Lower lobe of right lung (tissue), 2 donors: Measurements from ENCODE around the gene PABPN1L. TPM values are rescaled to one million over a fixed set of nuclear protein-coding genes. Genes with fewer than 3 reads are reported as not detected.
"Not testable (repeated sequence)": the region's sequence is repeated elsewhere in the genome, so short reads cannot be mapped to it uniquely, and the experiment has no call there.

Source experiments
- ATAC-seq, 2 donors: fragments of 200-7000 bp; cut with Tn5 transposase; one replicate each; pipeline ENCODE4 v1.9.1; 2020 to 2022; ENCODE audit warnings: mild to moderate bottlenecking in 2 of 2, moderate library complexity in 2 of 2
- DNase-seq: peaks from one replicate; pipeline ENCODE4 v3.0.0-alpha.2; 2020
- H3K27ac ChIP-seq: fragments of 200-600 bp; one replicate; pipeline ENCODE4 v1.8.0; 2022
- H3K27me3 ChIP-seq: fragments of 200-600 bp; one replicate; pipeline ENCODE4 v1.8.0; 2022; ENCODE audit warnings: low read depth
- H3K36me3 ChIP-seq: fragments of 200-600 bp; one replicate; pipeline ENCODE4 v1.8.0; 2022; ENCODE audit warnings: mild to moderate bottlenecking
- H3K4me1 ChIP-seq: fragments of 200-600 bp; one replicate; pipeline ENCODE4 v1.8.0; 2022
- H3K4me3 ChIP-seq: fragments of 200-600 bp; one replicate; pipeline ENCODE4 v1.8.0; 2022; ENCODE audit warnings: mild to moderate bottlenecking
- H3K9me3 ChIP-seq: fragments of 200-600 bp; one replicate; pipeline ENCODE4 v1.8.0; 2022
- intact Hi-C: fragments of 100-400 bp; cut with DNase I; formaldehyde crosslinking; loops from one replicate; pipeline ENCODE4 v1.11.0; 2022
- total RNA-seq: library from RNA; stranded (reverse); fragmentation: NEBNext Ultra II Directional; extraction: Animal tissue kit (Norgen Biotek cat#: 25700); gene quantifications from one replicate; pipeline ENCODE4 v1.2.1, GENCODE V29; 2021
- TF ChIP-seq, protein P1 (sequence below): fragments of 200-600 bp; IDR thresholded peaks from one replicate; pipeline ENCODE4 v1.8.0; 2022; ENCODE audit warnings: antibody characterized with exemption, mild to moderate bottlenecking
- donor health status: DM: no; HTN: yes; CAD: no; lungs with severe emphysema.

The PABPN1L gene
- total RNA-seq, 1 donor from 2014 or later = not detected

DNA sequence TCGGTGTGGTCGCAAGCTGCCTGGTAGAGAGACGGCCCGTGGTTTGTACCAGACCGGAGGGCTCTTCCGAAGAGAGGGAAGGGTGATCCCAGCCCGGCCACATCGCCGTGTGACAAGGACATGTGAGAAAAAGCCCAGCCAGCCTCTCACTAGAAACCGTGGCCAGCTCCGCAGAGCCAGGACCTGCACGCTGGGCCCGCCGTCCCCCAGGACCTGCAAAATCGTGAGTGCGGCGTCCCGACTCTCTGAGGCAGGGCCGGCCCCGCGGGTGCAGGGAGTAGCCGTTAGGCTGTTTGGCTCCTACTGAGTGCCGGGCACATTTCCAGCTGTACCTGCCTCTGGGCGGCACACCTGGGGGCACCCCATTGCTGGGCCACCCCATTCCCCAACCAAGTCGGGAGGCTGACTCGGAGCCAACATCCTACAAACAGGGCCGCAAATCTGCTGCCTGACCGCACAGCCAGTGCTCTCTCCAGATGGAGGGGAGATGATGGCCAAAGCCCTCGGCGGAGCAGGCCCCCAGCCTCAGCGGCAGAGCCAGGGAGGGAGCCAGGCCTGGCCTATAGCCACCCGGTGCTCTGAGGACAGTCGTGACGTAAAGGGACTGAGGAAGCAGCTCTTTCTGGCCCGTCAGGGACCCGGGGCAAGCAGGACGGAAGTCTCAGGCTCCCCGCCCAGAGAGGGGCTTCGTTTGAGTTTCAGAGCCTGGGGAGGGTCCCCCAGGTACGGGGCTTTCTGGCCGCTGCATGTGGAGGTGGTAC is 33.6 kb upstream of the PABPN1L start:
- Histone ChIP-seq H3K4me1 (no peaks in the 10 kb centered on the region), H3K27ac (peak overlapping the region; percentile 60), H3K36me3 (peaks cover 36% of the 10 kb centered on the region), H3K9me3 (no peaks in the 10 kb centered on the region), H3K4me3 (no peak overlapping the region), H3K27me3 (no peaks in the 10 kb centered on the region)
- TF ChIP-seq, protein P1, sequence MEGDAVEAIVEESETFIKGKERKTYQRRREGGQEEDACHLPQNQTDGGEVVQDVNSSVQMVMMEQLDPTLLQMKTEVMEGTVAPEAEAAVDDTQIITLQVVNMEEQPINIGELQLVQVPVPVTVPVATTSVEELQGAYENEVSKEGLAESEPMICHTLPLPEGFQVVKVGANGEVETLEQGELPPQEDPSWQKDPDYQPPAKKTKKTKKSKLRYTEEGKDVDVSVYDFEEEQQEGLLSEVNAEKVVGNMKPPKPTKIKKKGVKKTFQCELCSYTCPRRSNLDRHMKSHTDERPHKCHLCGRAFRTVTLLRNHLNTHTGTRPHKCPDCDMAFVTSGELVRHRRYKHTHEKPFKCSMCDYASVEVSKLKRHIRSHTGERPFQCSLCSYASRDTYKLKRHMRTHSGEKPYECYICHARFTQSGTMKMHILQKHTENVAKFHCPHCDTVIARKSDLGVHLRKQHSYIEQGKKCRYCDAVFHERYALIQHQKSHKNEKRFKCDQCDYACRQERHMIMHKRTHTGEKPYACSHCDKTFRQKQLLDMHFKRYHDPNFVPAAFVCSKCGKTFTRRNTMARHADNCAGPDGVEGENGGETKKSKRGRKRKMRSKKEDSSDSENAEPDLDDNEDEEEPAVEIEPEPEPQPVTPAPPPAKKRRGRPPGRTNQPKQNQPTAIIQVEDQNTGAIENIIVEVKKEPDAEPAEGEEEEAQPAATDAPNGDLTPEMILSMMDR = no peak
- intact Hi-C loops = no loop called here
- ATAC-seq = no peak
- DNase-seq = no peak

DNA sequence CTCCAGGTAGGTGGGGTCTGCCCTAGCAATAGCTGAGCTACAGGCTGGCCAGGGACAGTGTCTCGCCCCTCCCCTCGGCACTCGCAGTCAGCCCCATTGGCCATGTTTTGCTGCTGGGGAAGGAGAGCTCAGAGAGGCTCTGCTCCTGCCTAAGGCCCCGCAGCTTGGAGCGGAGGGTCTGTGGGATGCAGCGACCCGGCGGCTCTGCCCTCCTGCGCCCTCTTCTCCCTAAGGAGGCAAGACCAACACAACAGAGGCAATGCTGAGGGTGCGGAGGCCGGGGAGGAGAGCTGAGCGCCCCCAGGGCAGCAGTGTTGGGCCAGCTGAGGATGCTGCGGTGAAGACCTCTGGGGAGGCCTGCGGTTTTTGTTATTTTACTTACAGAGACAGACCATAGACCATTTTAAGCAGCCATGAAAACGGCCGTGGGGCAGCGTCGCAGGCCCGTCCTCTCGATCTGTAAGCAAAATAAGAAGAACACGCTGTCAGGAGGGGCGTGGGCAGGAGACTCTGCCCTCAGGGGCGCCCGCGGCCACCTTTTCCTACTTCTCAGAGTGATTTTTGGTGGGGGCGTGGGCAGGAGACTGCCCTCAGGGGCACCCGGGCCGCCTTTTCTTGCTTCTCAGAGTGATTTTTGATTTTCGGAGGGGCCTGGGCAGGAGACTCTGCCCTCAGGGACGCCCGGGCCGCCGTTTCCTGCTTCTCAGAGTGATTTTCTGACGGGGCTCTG is 31.4 kb upstream of the PABPN1L start:
- no peak overlapping the region for H3K27ac ChIP-seq
- no peak for DNase-seq
- TF ChIP-seq, protein P1 = no peak

DNA sequence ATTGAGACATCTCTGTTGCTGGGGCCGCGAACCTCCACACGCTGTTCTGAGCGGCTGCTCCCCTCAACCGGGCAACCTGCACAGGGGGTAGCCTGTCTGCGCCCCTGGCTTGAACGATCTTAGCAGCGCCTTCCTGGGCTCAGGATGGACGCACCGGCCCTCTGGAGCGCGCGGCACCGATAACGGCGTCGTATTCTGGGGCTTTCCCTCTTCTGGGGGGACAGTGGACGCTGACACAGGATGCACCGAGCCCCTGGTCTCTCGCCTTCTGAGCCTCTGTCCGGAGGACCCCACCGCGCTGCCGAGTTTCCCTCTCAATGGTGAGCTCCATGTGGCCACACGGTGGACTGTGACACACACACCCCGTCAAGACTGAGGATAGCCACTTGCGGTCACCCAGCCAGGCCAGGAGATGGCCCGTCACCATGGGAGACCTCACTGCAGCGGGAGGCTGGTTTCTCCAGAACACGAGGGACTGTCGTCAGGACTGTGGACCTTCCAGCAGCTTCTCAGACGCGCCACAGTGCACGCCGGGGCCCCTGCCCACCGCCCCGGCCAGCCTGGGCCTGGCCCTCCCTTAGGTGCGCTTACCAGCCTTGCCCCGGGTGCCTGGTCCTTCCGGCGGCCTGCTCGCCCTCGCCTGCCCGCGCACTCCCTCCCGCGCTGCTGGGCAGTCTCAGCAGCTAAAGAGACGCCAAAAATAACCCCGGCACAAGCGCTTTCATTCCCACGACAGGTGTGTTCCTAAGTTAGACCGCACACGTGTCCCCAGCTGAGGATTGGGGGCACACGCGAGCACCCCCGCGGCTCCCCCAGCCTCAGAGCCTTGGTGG is 30.0 kb upstream of the PABPN1L start:
- ATAC-seq = no peak
- H3K4me1 ChIP-seq = no peaks in the 10 kb centered on the region
- TF ChIP-seq, protein P1 = no peak
- peaks cover 48% of the 10 kb centered on the region for H3K36me3 ChIP-seq
- no peaks in the 10 kb centered on the region for H3K27me3 ChIP-seq
- H3K9me3 ChIP-seq = no peaks in the 10 kb centered on the region
- intact Hi-C loops = no loop called here
- H3K27ac ChIP-seq = no peak overlapping the region
- no peak overlapping the region for H3K4me3 ChIP-seq
- DNase-seq = no peak

More for the DNA sequence above, 31.4 kb upstream of the PABPN1L start:
- Histone ChIP-seq H3K9me3 (no peaks in the 10 kb centered on the region), H3K36me3 (peaks cover 36% of the 10 kb centered on the region), H3K4me1 (no peaks in the 10 kb centered on the region), H3K27me3 (no peaks in the 10 kb centered on the region), H3K4me3 (no peak overlapping the region)
- intact Hi-C loops = no loop called here
- no peak for ATAC-seq

DNA sequence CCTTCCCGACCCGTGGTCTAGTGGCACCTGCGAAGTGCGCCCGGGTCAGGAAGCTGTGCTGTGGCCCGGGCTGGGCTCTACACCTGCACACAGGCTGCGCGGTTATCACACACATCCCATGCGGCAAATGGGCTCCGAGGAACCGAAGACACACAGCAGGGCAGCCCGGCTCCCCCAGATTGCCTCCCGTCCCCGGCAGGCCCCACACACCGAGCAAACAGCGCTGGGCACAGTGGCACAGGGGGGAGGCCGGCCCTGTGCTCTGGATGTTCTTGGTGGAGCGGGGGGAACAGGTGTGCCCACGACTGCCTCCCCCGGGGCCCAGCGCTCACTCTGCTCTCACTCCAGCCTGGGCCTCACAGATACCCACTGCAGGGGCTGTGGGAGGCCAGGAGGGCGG is 28.9 kb upstream of the PABPN1L start:
- H3K4me3 ChIP-seq = no peak overlapping the region
- TF ChIP-seq, protein P1 = no peak
- no peaks in the 10 kb centered on the region for H3K27me3 ChIP-seq
- no peaks in the 10 kb centered on the region for H3K4me1 ChIP-seq
- no peak for DNase-seq
- ATAC-seq = no peak
- no peaks in the 10 kb centered on the region for H3K9me3 ChIP-seq
- intact Hi-C loops = no loop called here
- H3K27ac ChIP-seq = no peak overlapping the region
- H3K36me3 ChIP-seq = peaks cover 47% of the 10 kb centered on the region

DNA sequence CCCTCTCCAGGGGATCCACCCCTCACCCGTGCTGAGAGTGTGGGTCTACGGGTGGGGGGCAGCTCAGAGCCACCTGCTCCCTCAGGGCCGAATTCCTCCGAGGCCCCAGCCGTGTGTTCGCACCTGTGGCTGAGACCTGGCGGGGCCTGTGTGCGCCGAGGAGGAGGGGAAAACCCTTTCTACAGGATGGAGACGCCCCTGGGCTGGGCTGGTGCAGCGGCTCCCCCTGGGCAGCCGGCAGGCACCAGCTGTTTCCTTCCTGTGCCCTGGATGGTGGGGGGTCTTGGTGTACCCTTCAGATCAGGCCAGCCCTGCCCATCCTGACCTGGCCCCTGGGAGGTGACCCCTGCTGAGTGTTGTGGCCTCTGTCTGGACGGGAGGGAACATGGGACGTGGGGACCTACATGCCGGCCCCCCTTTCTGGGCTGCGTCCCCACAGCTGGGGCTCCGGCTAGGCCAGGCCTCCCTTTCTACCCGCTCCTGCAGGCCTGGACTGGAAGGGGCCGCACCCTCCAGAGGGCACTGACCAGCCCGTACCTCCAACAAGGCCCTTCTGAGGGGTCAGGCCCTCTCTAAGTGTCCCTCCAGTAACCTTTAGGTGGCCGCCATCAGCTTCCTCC is 28.3 kb upstream of the PABPN1L start:
- Histone ChIP-seq H3K27ac (no peak overlapping the region), H3K27me3 (no peaks in the 10 kb centered on the region), H3K36me3 (peaks cover 51% of the 10 kb centered on the region), H3K4me3 (no peak overlapping the region), H3K9me3 (no peaks in the 10 kb centered on the region), H3K4me1 (no peaks in the 10 kb centered on the region)
- TF ChIP-seq, protein P1 = no peak
- ATAC-seq (no peak), DNase-seq (no peak)
- intact Hi-C loops = no loop called here

DNA sequence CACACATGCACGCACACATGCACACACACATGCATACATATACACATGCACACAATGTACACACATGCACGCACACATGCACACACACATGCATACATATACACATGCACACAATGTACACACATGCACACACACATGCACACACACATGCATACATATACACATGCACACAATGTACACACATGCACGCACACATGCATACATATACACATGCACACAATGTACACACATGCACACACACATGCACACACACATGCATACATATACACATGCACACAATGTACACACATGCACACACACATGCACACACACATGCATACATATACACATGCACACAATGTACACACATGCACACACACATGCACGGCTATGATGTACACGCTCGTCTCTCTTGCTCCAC is 27.8 kb upstream of the PABPN1L start:
- intact Hi-C loops = not testable (repeated sequence)

More for the DNA sequence above, 27.8 kb upstream of the PABPN1L start:
- not testable (repeated sequence) for DNase-seq, H3K4me1 ChIP-seq, H3K4me3 ChIP-seq, H3K27me3 ChIP-seq, ATAC-seq, H3K9me3 ChIP-seq, H3K27ac ChIP-seq
- peaks cover 45% of the 10 kb centered on the region for H3K36me3 ChIP-seq
